ENCODE measurements around the gene POLR1G.

The POLR1G gene

GRCh38 chr19:45455707-45456499 is 49.5 kb downstream of the POLR1G start:
- DNase-seq (ENCODE audit: insufficient read length) (no peak), FAIRE-seq (peak; percentile 78)
- TF ChIP-seq POLR2AphosphoS5 (IDR thresholded peaks at IDR 0.05; ENCODE audit: low read depth, low read length) (no peak), POLR2A (IDR thresholded peaks at IDR 0.05; ENCODE audit: low read depth, low read length) (no peak), TAF1 (IDR thresholded peaks at IDR 0.05; ENCODE audit: borderline replicate concordance, low read depth, low read length) (no peak)

GRCh38 chr19:45456500-45456815 is 50.0 kb downstream of the POLR1G start:
- FAIRE-seq (no peak), DNase-seq (ENCODE audit: insufficient read length) (no peak)
- TF ChIP-seq TAF1 (IDR thresholded peaks at IDR 0.05; ENCODE audit: borderline replicate concordance, low read depth, low read length) (no peak), POLR2AphosphoS5 (IDR thresholded peaks at IDR 0.05; ENCODE audit: low read depth, low read length) (no peak), POLR2A (IDR thresholded peaks at IDR 0.05; ENCODE audit: low read depth, low read length) (no peak)

- FAIRE-seq: no peak
- DNase-seq (ENCODE audit: insufficient read length): no peak
- TF ChIP-seq TAF1 (IDR thresholded peaks at IDR 0.05; ENCODE audit: borderline replicate concordance, low read depth, low read length) (no peak), POLR2AphosphoS5 (IDR thresholded peaks at IDR 0.05; ENCODE audit: low read depth, low read length) (no peak), POLR2A (IDR thresholded peaks at IDR 0.05; ENCODE audit: low read depth, low read length) (no peak)
Measured at GRCh38 chr19:45457776-45458175, 51.3 kb downstream of the POLR1G start.
